BJ (cell line): ENCODE results near the gene SPDYE6. TPM values are rescaled to one million over a fixed set of nuclear protein-coding genes. Genes with fewer than 3 reads are reported as not detected.
"Not testable (repeated sequence)": the region's sequence is repeated elsewhere in the genome, so short reads cannot be mapped to it uniquely, and the experiment has no call there.

Experiments used
- CTCF ChIA-PET: fragments of 350-600 bp; formaldehyde crosslinking; extraction: SDS; loops from one replicate; lab custom pipeline; 2021; ENCODE audit warnings: antibody characterized with exemption, inconsistent platforms; lab: Yijun Ruan, JAX
- POLR2A ChIA-PET: fragments of 300-600 bp; sonication (Branson Sonifier 250); formaldehyde crosslinking; extraction: SDS; loops from one replicate; lab custom pipeline; 2021; ENCODE audit warnings: antibody characterized with exemption; lab: Charles Lee
- DNase-seq: peaks from one replicate; pipeline ENCODE4 v3.0.0-alpha.2; 2011; ENCODE audit warnings: low read depth
- H3K27me3 ChIP-seq: 2 replicates; pipeline ENCODE4 v1.6.0; 2011; ENCODE audit warnings: low read length; ENCODE audit not compliant: control insufficient read depth, insufficient read depth
- H3K36me3 ChIP-seq: 2 replicates; pipeline ENCODE4 v1.5.1; 2011; ENCODE audit warnings: low read length; ENCODE audit not compliant: control insufficient read depth, insufficient read depth
- H3K4me3 ChIP-seq: 2 replicates; pipeline ENCODE4 v1.5.1; 2011; ENCODE audit warnings: low read depth, mild to moderate bottlenecking, control low read depth, low read length
- polyA plus RNA-seq: library from polyadenylated mRNA; depleted of rRNA; stranded (reverse); fragments of >200 nt; gene quantifications from 2 replicates; pipeline ENCODE4 v1.2.3, GENCODE V29; 2011
- TF ChIP-seq, protein P1 (sequence below): IDR thresholded peaks from 2 replicates; pipeline ENCODE4 v1.5.1; 2011; ENCODE audit warnings: low read depth, mild to moderate bottlenecking, control low read depth, inconsistent platforms, low read length, moderate library complexity; ENCODE audit not compliant: insufficient read depth

SPDYE6 gene
- polyA plus RNA-seq, 1 experiment: not detected

GRCh38 chr7:102305414-102306268 lies 50.6 kb downstream of the SPDYE6 start:
- no peak for DNase-seq
- POLR2A ChIA-PET: no interaction called here
- TF ChIP-seq, protein P1, sequence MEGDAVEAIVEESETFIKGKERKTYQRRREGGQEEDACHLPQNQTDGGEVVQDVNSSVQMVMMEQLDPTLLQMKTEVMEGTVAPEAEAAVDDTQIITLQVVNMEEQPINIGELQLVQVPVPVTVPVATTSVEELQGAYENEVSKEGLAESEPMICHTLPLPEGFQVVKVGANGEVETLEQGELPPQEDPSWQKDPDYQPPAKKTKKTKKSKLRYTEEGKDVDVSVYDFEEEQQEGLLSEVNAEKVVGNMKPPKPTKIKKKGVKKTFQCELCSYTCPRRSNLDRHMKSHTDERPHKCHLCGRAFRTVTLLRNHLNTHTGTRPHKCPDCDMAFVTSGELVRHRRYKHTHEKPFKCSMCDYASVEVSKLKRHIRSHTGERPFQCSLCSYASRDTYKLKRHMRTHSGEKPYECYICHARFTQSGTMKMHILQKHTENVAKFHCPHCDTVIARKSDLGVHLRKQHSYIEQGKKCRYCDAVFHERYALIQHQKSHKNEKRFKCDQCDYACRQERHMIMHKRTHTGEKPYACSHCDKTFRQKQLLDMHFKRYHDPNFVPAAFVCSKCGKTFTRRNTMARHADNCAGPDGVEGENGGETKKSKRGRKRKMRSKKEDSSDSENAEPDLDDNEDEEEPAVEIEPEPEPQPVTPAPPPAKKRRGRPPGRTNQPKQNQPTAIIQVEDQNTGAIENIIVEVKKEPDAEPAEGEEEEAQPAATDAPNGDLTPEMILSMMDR: no peak
- CTCF ChIA-PET: interaction anchor here (0.7 kb wide), 1 partner anchor 19 kb away, joined by 4 read pairs; the partner anchor contains the start of gene SH2B2
- Histone ChIP-seq H3K4me3 (no peak overlapping the region), H3K36me3 (no peaks in the 10 kb centered on the region; the same call in 1 of the 2 replicates), H3K27me3 (no peaks in the 10 kb centered on the region)

- ChIA-PET CTCF (no interaction called here), POLR2A (no interaction called here)
- no peak for DNase-seq
- no peaks in the 10 kb centered on the region; the same call in 1 of the 2 replicates for H3K36me3 ChIP-seq
- no peak overlapping the region for H3K4me3 ChIP-seq
- TF ChIP-seq, protein P1: no peak
- H3K27me3 ChIP-seq: no peaks in the 10 kb centered on the region
Observed at GRCh38 chr7:102304668-102305067, 51.6 kb downstream of the SPDYE6 start.

DNA sequence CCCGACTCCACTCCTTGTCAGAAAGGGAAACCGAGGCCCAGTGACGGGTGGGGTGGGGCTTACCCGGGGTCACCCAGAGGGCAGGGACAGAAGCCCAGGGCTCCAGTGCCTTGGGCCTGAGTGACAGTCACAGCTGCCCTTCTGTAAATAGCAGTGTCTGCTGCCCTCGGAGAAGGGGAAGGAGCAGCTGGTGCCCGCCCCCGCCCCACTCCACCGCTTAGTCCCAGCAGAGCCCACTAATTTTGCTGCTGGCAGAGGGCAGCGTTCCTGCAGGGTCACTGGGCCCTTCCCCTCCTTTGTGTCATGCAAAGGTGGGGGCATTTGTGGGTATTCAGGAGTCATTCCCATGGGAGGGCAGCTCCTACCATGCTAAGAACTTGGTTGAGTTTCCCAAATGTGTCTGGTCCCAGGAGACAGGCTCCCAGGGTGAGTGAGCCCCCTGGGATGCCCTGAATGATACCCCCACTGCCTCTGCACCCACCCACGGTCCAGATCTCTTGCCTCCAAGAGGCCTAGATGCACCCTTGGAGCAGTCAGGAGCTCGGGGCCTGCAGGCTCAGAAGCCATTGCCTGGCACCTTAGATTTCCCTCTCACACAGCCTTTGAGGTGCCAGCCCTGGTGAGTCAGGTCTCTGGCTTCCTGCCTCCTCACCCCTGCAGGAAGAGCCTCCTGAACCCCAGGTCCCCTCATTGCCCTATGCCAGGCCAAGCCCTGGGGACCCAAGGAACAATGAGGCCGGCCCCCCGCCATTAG lies 52.4 kb downstream of the SPDYE6 start:
- TF ChIP-seq, protein P1: no peak
- DNase-seq: no peak
- H3K36me3 ChIP-seq: no peaks in the 10 kb centered on the region; the same call in 1 of the 2 replicates
- ChIA-PET CTCF (no interaction called here), POLR2A (no interaction called here)
- H3K27me3 ChIP-seq: no peaks in the 10 kb centered on the region
- H3K4me3 ChIP-seq: no peak overlapping the region

DNA sequence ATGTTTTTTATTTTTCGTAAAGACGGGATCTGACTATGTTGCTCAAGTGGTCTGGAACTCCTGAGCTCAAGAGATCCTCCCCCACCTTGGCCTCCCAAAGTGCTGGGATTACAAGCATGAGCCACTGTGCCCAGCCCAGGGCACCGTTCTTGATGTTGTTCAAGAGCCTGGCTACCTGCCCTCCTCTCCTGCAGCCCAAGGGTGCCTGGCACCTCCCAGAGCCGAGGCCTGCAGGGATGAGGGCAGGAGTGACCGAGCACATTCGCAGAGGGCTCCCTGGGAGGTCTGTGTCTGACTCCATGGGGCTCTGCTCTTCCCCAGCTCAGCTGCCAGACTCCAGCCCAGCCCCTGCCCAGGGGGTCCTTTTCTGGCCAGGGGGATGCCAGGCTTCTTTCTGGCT lies 54.2 kb downstream of the SPDYE6 start:
- H3K4me3 ChIP-seq: no peak overlapping the region
- CTCF ChIA-PET: no interaction called here
- no peaks in the 10 kb centered on the region for H3K27me3 ChIP-seq
- H3K36me3 ChIP-seq: no peaks in the 10 kb centered on the region
- TF ChIP-seq, protein P1: no peak
- POLR2A ChIA-PET: no interaction called here
- DNase-seq: no peak

DNA sequence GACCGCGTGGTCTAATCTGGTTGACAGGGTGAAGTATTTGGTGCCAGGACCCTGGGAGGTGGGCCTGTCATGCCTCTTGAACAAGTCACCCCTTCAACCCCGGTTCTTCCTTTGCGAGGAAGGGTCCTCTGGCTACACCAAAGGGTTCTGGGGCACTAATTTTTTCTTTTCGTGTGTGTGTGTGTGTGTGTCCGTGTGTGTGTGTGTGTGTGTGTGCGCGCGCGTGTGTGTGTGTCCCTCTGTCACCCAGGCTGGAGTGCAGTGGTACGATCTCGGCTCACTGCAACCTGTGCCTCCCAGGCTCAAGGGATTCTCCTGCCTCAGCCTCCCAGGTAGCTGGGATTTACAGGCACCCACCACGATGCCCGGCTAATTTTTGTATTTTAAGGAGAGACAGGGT lies 54.9 kb downstream of the SPDYE6 start:
- POLR2A ChIA-PET, CTCF ChIA-PET: not testable (repeated sequence)

More for the DNA sequence above, 54.9 kb downstream of the SPDYE6 start:
- not testable (repeated sequence) for H3K4me3 ChIP-seq, DNase-seq, H3K36me3 ChIP-seq, H3K27me3 ChIP-seq
